ENCODE results near the gene PIGU.
"Not testable (repeated sequence)": the region's sequence is repeated elsewhere in the genome, so short reads cannot be mapped to it uniquely, and the experiment has no call there.

PIGU gene

GRCh38 chr20:34535301-34535840 is 141.5 kb downstream of the PIGU start:
- DNase-seq (ENCODE audit: low read depth in 3 of 3) = no peak

- DNase-seq (ENCODE audit: low read depth in 3 of 3) = no peak
These were observed 142.3 kb downstream of the PIGU start for GRCh38 chr20:34534391-34535165.

GRCh38 chr20:34532756-34533155 is 144.1 kb downstream of the PIGU start:
- DNase-seq (ENCODE audit: low read depth in 3 of 3) = no peak

- DNase-seq (ENCODE audit: low read depth in 3 of 3) = no peak
These were observed 144.6 kb downstream of the PIGU start for GRCh38 chr20:34532320-34532719.

- no peak for DNase-seq (ENCODE audit: low read depth in 3 of 3)
These were observed 145.2 kb downstream of the PIGU start for GRCh38 chr20:34531608-34532265.

GRCh38 chr20:34530342-34530741 is 146.6 kb downstream of the PIGU start:
- no peak for DNase-seq (ENCODE audit: low read depth in 3 of 3)

GRCh38 chr20:34529742-34530141 is 147.2 kb downstream of the PIGU start:
- DNase-seq (ENCODE audit: low read depth in 3 of 3) = no peak

- no peak for DNase-seq (ENCODE audit: low read depth in 3 of 3)
These were observed 148.0 kb downstream of the PIGU start for GRCh38 chr20:34528921-34529297.

- DNase-seq (ENCODE audit: low read depth in 3 of 3) = no peak
These were observed 149.9 kb downstream of the PIGU start for GRCh38 chr20:34527016-34527415.

- no peak for DNase-seq (ENCODE audit: low read depth in 3 of 3)
These were observed 150.4 kb downstream of the PIGU start for GRCh38 chr20:34526466-34526865.

GRCh38 chr20:34525709-34526416 is 151.0 kb downstream of the PIGU start:
- DNase-seq (ENCODE audit: low read depth in 3 of 3) = no peak

GRCh38 chr20:34525342-34525708 is 151.6 kb downstream of the PIGU start:
- no peak for DNase-seq (ENCODE audit: low read depth in 3 of 3)

- no peak for DNase-seq (ENCODE audit: low read depth in 3 of 3)
These were observed 152.5 kb downstream of the PIGU start for GRCh38 chr20:34524426-34524825.

GRCh38 chr20:34522969-34523871 is 153.7 kb downstream of the PIGU start:
- DNase-seq (ENCODE audit: low read depth in 3 of 3) = peak in 1 of 3 experiments; percentile 37

GRCh38 chr20:34519841-34520240 is 157.1 kb downstream of the PIGU start:
- not testable (repeated sequence) for DNase-seq (ENCODE audit: low read depth in 3 of 3)

- DNase-seq (ENCODE audit: low read depth in 3 of 3) = not testable (repeated sequence)
These were observed 158.0 kb downstream of the PIGU start for GRCh38 chr20:34518863-34519262.

GRCh38 chr20:34517114-34517505 is 159.8 kb downstream of the PIGU start:
- no peak for DNase-seq (ENCODE audit: low read depth in 3 of 3)

GRCh38 chr20:34516247-34517113 is 160.4 kb downstream of the PIGU start, which contains the start of gene DYNLRB1:
TSS of gene DYNLRB1 (plus strand) at chr20:34516422. CDS start at chr20:34516459, 37 bp downstream.
- peak; percentile 88 to 93 (median 92) for DNase-seq (ENCODE audit: low read depth in 3 of 3)

GRCh38 chr20:34515484-34516246 is 161.2 kb downstream of the PIGU start:
- peak; percentile 36 to 56 (median 50) for DNase-seq (ENCODE audit: low read depth in 3 of 3)
